ENCODE data around the gene SEC24D. TPM values are rescaled to one million over a fixed set of nuclear protein-coding genes. Genes with fewer than 3 reads are reported as not detected.

Gene SEC24D
- total and polyA plus RNA-seq, 2 experiments from 2014 or later, result 37.6 to 94.8 TPM

GRCh38 chr4:118834960-118835569 is 861 bp downstream of the SEC24D start:
- peaks cover 25% of the 10 kb centered on the region for H3K36me3 Mint-ChIP-seq (ENCODE audit: low read depth)
- peaks cover 7% of the 10 kb centered on the region for H4K20me1 ChIP-seq (replicated peaks; ENCODE audit: insufficient read depth)
- no peaks in the 10 kb centered on the region for H3K9me2 ChIP-seq (ENCODE audit: insufficient read depth)
- peak overlapping the region; percentile 64 for H3K27ac Mint-ChIP-seq
- DNase-seq (ENCODE audit: low spot score), result peak; percentile 81
- ATAC-seq, result peak; percentile 63
- H3K79me2 ChIP-seq (replicated peaks; ENCODE audit: insufficient read depth), result peaks cover 54% of the 10 kb centered on the region
- H2AFZ ChIP-seq, result no peak overlapping the region
- peaks cover 23% of the 10 kb centered on the region for H3K4me1 Mint-ChIP-seq
- peak overlapping the region; percentile 87 for H3K4me3 ChIP-seq
- H3K36me3 ChIP-seq (ENCODE audit: insufficient read depth), result peaks cover 17% of the 10 kb centered on the region
- peaks cover 7% of the 10 kb centered on the region; the same call in 1 of the 2 replicates for H3F3A ChIP-seq (replicated peaks; ENCODE audit: low read depth)
- H3K9me3 Mint-ChIP-seq, result no peaks in the 10 kb centered on the region
- H3K27me3 Mint-ChIP-seq (ENCODE audit: insufficient read depth, low read depth, poor library complexity), result peaks cover 17% of the 10 kb centered on the region
- peak overlapping the region; percentile 86 for H3K4me2 ChIP-seq
- peaks cover 22% of the 10 kb centered on the region for H3K4me1 ChIP-seq (ENCODE audit: insufficient read depth)
- H3K27ac ChIP-seq (ENCODE audit: low read depth), result peak overlapping the region; percentile 87; the same call in 1 of the 2 replicates
- no peak for TF ChIP-seq EZH2 (IDR thresholded peaks at IDR 0.05; ENCODE audit: low read depth, unreplicated experiment)
- 0 out of 2 replicates have a peak, but pooled peaks have one; percentile 15 for TF ChIP-seq ETS1 (IDR thresholded peaks at IDR 0.05)
- no peaks in the 10 kb centered on the region for H3K27me3 ChIP-seq (ENCODE audit: insufficient read depth)
- peak overlapping the region; percentile 88 for H3K4me3 Mint-ChIP-seq

DNA sequence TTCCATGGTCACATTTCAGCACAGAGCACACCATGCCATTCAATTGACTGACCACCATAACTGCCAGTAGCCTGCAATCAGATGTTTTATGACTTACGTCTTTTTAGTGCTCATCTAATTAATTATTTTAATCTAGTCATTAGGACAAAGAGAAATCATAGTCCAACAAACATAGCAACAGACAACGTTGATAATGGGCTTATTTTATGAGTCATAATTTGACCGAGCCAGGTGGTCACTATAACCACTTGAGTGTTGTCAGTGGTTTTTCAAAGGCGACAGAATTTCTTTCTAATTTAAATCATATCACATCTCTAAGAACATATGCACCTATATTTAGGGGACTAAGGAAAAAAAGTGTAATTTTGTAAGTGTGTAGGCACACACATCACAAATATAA is 1.9 kb downstream of the SEC24D start:
- no peak overlapping the region for H3K27ac ChIP-seq (ENCODE audit: low read depth)
- DNase-seq (ENCODE audit: low spot score) (no peak), ATAC-seq (no peak)
- H3K4me2 ChIP-seq, result peak overlapping the region; percentile 86
- peak overlapping the region; percentile 47 for H3K4me3 Mint-ChIP-seq
- peaks cover 7% of the 10 kb centered on the region; the same call in 1 of the 2 replicates for H3F3A ChIP-seq (replicated peaks; ENCODE audit: low read depth)
- H3K36me3 ChIP-seq (ENCODE audit: insufficient read depth), result peaks cover 24% of the 10 kb centered on the region
- H3K4me1 Mint-ChIP-seq, result peaks cover 23% of the 10 kb centered on the region
- H3K4me3 ChIP-seq, result peak overlapping the region; percentile 87; the same call in 1 of the 2 replicates
- H2AFZ ChIP-seq, result no peak overlapping the region
- peaks cover 22% of the 10 kb centered on the region for H3K4me1 ChIP-seq (ENCODE audit: insufficient read depth)
- H4K20me1 ChIP-seq (replicated peaks; ENCODE audit: insufficient read depth), result peaks cover 15% of the 10 kb centered on the region
- no peaks in the 10 kb centered on the region for H3K9me2 ChIP-seq (ENCODE audit: insufficient read depth)
- no peaks in the 10 kb centered on the region for H3K9me3 Mint-ChIP-seq
- TF ChIP-seq EZH2 (IDR thresholded peaks at IDR 0.05; ENCODE audit: low read depth, unreplicated experiment), result no peak
- TF ChIP-seq ZNF114 (CRISPR knock-in tag; IDR thresholded peaks at IDR 0.05), result no peak
- no peak for TF ChIP-seq CTCF (conservative IDR thresholded peaks at IDR 0.05; ENCODE audit: low read depth in 2 of 2)
- no peak for TF ChIP-seq ZNF462 (CRISPR knock-in tag; IDR thresholded peaks at IDR 0.05)
- no peak for TF ChIP-seq EZH2phosphoT487 (IDR thresholded peaks at IDR 0.05; ENCODE audit: unreplicated experiment)
- no peak for TF ChIP-seq ETS1 (IDR thresholded peaks at IDR 0.05)
- TF ChIP-seq POLR2AphosphoS5 (IDR thresholded peaks at IDR 0.05; ENCODE audit: low read depth), result no peak
- no peak for TF ChIP-seq NANOG (IDR thresholded peaks at IDR 0.05; ENCODE audit: borderline replicate concordance)
- peaks cover 17% of the 10 kb centered on the region for H3K27me3 Mint-ChIP-seq (ENCODE audit: insufficient read depth, low read depth, poor library complexity)
- H3K79me2 ChIP-seq (replicated peaks; ENCODE audit: insufficient read depth), result peaks cover 64% of the 10 kb centered on the region
- no peaks in the 10 kb centered on the region for H3K27me3 ChIP-seq (ENCODE audit: insufficient read depth)
- peaks cover 33% of the 10 kb centered on the region for H3K36me3 Mint-ChIP-seq (ENCODE audit: low read depth)
- H3K27ac Mint-ChIP-seq, result no peak overlapping the region
